ENCODE measurements around the gene ATXN7L1. TPM values are rescaled to one million over a fixed set of nuclear protein-coding genes. Genes with fewer than 3 reads are reported as not detected.

ATXN7L1 gene
- total RNA-seq, 5 donors from 2014 or later (not counting 1 experiment from before 2014, with no cell fraction given): 42.3 to 54.7 (median 47.4) TPM

DNA sequence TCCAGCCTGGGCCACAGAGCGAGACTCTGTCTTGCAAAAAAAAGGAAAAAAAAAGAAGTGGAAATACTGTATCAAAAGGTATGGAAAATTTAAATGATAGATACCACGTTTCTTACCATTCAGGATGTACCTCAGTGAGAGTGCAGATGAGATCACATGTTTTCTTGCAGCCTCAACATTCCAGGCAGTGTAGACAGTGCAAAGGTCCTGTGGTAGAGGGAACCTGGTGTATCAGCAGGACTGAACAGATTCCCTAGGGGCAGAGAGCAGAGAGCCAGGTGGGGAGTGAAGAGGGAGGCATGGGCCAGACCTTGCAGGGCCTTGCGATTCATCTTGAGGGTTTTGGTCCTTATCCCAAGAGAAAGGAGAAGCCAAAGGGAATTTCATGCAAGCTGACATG is 17.7 kb upstream of the ATXN7L1 start:
- Mint-ChIP-seq H3K27me3 (no peaks in the 10 kb centered on the region), H3K36me3 (peaks cover 21% of the 10 kb centered on the region), H3K27ac (no peak overlapping the region), H3K9me3 (no peaks in the 10 kb centered on the region), H3K4me3 (no peak overlapping the region), H3K4me1 (peaks cover 40 to 52% (median 46%) of the 10 kb centered on the region in 3 donors)
- Histone ChIP-seq H3K27ac (ENCODE audit: low read length) (no peak overlapping the region), H3K36me3 (ENCODE audit: control insufficient read depth in 2 of 2, extremely low read depth in 1 of 2, insufficient read depth in 1 of 2, low read length in 1 of 2) (peaks cover 0 to 2% of the 10 kb centered on the region in 2 donors), H3K4me1 (ENCODE audit: control insufficient read depth in 1 of 2, extremely low read depth in 1 of 2, insufficient read depth in 2 of 2, low read length in 2 of 2) (peaks cover 16 to 21% of the 10 kb centered on the region in 2 experiments), H3K9me3 (no peaks in the 10 kb centered on the region), H3K4me3 (ENCODE audit: control insufficient read depth in 1 of 2, extremely low read depth in 1 of 2, low read length in 1 of 2) (no peak overlapping the region), H3K27me3 (replicated peaks in 1 of 2; ENCODE audit: control insufficient read depth in 2 of 2, extremely low read depth in 1 of 2, insufficient read depth in 2 of 2, low read length in 1 of 2) (no peaks in the 10 kb centered on the region)
- 93% methylated on average over 2 of the region's 3 CpGs for WGBS (ENCODE audit: insufficient coverage)
- DNase-seq: no peak
- POLR2A ChIA-PET: no interaction called here
- no peak for ATAC-seq (replicated peaks in 1 of 4)
- CTCF ChIA-PET: interaction anchor here in 1 of 2 donors (0.6 kb wide), 1 partner anchor 422 kb away, joined by 3 read pairs; no protein-coding TSS in a partner anchor

DNA sequence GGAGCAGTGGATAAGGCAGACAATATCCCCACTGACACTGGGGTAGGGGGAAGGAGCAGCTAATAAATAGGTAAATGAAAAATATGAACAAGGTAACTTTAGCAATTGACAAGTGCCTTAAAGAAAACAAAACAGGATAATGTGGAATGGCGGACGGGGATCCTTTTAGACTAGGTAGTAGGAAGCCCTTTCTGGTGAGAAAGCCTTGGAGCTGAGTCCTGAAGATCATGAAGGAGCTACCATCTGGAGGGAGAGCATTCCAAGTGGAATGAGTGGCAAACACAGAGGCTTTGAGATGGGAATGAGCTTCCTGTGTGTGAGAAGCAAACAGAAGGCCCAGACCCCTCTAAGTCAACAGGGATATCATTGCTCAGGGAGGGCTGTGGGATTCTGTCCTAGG is 16.0 kb upstream of the ATXN7L1 start:
- no peaks in the 10 kb centered on the region for H3K27me3 ChIP-seq (replicated peaks in 1 of 2; ENCODE audit: control insufficient read depth in 2 of 2, extremely low read depth in 1 of 2, insufficient read depth in 2 of 2, low read length in 1 of 2)
- 75% methylated on average over 2 of the region's 2 CpGs for WGBS (ENCODE audit: insufficient coverage)

DNA sequence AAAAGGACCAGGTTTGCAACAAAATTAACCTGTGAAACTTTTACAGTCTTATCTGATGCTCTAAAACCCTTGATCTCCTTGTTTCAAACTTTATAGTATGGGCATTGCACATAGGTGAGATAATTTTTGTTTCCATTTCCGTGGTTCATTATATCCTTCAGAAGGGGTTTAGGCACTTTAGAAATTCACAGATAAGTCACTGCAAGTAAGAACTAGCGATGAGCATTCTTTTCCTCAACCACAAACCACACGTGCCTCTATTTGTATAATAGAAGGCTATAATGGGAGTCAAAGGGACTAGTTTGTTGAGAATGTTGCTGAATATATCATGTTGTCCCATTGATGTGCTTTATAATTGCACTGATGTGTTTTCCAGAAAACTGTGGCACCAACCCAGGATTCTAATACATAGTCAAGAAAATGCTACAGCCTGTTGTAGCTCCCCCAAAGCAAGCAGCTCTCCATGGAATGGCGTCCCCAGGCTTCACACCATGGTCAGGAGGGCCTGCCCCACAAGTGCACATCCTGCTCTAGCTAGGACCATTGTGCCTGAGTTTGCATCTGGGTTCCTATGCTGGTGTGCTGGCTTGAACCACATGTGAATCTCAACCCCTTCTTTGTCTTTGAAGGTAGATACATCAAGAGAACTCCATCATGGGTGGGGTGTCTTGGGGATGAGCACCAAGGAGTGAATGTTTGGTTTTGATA is 14.0 kb upstream of the ATXN7L1 start:
- Histone ChIP-seq H3K36me3 (ENCODE audit: control insufficient read depth in 2 of 2, extremely low read depth in 1 of 2, insufficient read depth in 1 of 2, low read length in 1 of 2) (peaks cover 0 to 2% of the 10 kb centered on the region in 2 donors), H3K27me3 (replicated peaks in 1 of 2; ENCODE audit: control insufficient read depth in 2 of 2, extremely low read depth in 1 of 2, insufficient read depth in 2 of 2, low read length in 1 of 2) (no peaks in the 10 kb centered on the region), H3K9me3 (no peaks in the 10 kb centered on the region), H3K27ac (ENCODE audit: low read length) (no peak overlapping the region), H3K4me3 (ENCODE audit: control insufficient read depth in 1 of 2, extremely low read depth in 1 of 2, low read length in 1 of 2) (no peak overlapping the region), H3K4me1 (ENCODE audit: control insufficient read depth in 1 of 2, extremely low read depth in 1 of 2, insufficient read depth in 2 of 2, low read length in 2 of 2) (peaks cover 13 to 16% of the 10 kb centered on the region in 2 experiments)
- POLR2A ChIA-PET: no interaction called here
- peak overlapping the region in 1 of 3 donors; percentile 7 for H3K4me3 Mint-ChIP-seq
- no peaks in the 10 kb centered on the region for H3K9me3 Mint-ChIP-seq
- ATAC-seq (replicated peaks in 1 of 4): peak in 3 of 4 experiments; percentile 42 to 51 (median 44)
- H3K4me1 Mint-ChIP-seq: peaks cover 40 to 44% (median 43%) of the 10 kb centered on the region in 3 donors
- peak in 1 of 35 experiments; percentile 17 for DNase-seq
- no peaks in the 10 kb centered on the region for H3K27me3 Mint-ChIP-seq
- peak overlapping the region; percentile 7 to 60 for H3K27ac Mint-ChIP-seq
- CTCF ChIA-PET: interaction anchor here in 1 of 2 donors (0.5 kb wide), 1 partner anchor 564 kb away, joined by 3 read pairs; no protein-coding TSS in a partner anchor
- WGBS (ENCODE audit: insufficient coverage): 44% methylated on average over 1 of the region's 4 CpGs
- peaks cover 20% of the 10 kb centered on the region for H3K36me3 Mint-ChIP-seq

More for the DNA sequence above, 16.0 kb upstream of the ATXN7L1 start:
- Histone ChIP-seq H3K4me3 (ENCODE audit: control insufficient read depth in 1 of 2, extremely low read depth in 1 of 2, low read length in 1 of 2) (no peak overlapping the region), H3K9me3 (no peaks in the 10 kb centered on the region), H3K27ac (ENCODE audit: low read length) (no peak overlapping the region), H3K4me1 (ENCODE audit: control insufficient read depth in 1 of 2, extremely low read depth in 1 of 2, insufficient read depth in 2 of 2, low read length in 2 of 2) (peaks cover 16 to 18% of the 10 kb centered on the region in 2 experiments), H3K36me3 (ENCODE audit: control insufficient read depth in 2 of 2, extremely low read depth in 1 of 2, insufficient read depth in 1 of 2, low read length in 1 of 2) (peaks cover 0 to 2% of the 10 kb centered on the region in 2 donors)
- DNase-seq (no peak), ATAC-seq (replicated peaks in 1 of 4) (no peak)
- Mint-ChIP-seq H3K27ac (no peak overlapping the region), H3K4me3 (no peak overlapping the region), H3K27me3 (no peaks in the 10 kb centered on the region), H3K9me3 (no peaks in the 10 kb centered on the region), H3K4me1 (peaks cover 38 to 46% (median 39%) of the 10 kb centered on the region in 3 donors), H3K36me3 (peaks cover 20% of the 10 kb centered on the region)
- CTCF ChIA-PET: no interaction called here
- POLR2A ChIA-PET: interaction anchor here (0.6 kb wide), 3 partner anchors 15 to 47 kb away, joined by 3 to 12 read pairs (median 3); no protein-coding TSS in a partner anchor

DNA sequence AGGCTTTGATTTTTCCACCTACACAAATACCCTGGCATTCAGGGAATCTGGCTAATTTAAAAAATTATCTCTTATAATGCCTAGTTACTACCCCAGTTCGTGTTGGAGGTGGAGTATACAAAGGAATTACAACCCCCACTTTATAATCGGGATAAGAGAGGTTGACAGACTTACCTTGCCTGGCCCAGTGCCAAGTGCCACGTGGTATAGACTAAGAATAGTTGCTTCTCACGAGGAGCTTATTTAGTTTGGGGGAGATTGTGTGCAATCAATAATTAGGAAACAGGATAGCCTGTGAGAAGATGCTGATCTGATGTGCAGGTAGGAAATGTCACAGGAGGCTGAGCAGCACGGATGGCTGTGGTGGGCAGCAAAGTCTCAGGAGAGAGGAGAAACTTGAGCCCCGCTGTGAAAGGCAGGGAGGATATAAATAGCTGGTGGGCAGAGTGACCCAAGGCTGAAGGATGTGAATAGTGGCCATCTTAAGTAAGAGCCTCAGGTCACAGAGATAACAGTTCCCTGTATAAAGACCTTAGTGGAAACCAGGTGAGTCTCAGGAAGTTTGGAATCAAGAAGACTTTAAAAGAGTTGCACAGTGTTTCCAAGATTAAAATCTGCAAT is 11.3 kb upstream of the ATXN7L1 start:
- WGBS (ENCODE audit: insufficient coverage): 67% methylated on average over 4 of the region's 6 CpGs
- no peak for ATAC-seq (replicated peaks in 1 of 4)
- peak in 4 of 35 experiments; percentile 5 to 18 (median 5) for DNase-seq
- no peaks in the 10 kb centered on the region for H3K9me3 Mint-ChIP-seq
- H3K36me3 Mint-ChIP-seq: peaks cover 20% of the 10 kb centered on the region
- H3K27ac ChIP-seq (ENCODE audit: low read length): no peak overlapping the region
- no peak overlapping the region for H3K4me3 Mint-ChIP-seq
- H3K4me3 ChIP-seq (ENCODE audit: control insufficient read depth in 1 of 2, extremely low read depth in 1 of 2, low read length in 1 of 2): no peak overlapping the region
- ChIA-PET POLR2A (interaction anchor here in 1 of 2 donors (0.7 kb wide), 1 partner anchor 16 kb away, joined by 4 read pairs; no protein-coding TSS in a partner anchor), CTCF (interaction anchor here (0.5 to 1.4 kb wide), 6 partner anchors 10 to 569 kb away, joined by 3 to 4 read pairs (median 3); no protein-coding TSS in a partner anchor)
- H3K27ac Mint-ChIP-seq: no peak overlapping the region
- peaks cover 18 to 24% of the 10 kb centered on the region in 2 experiments for H3K4me1 ChIP-seq (ENCODE audit: control insufficient read depth in 1 of 2, extremely low read depth in 1 of 2, insufficient read depth in 2 of 2, low read length in 2 of 2)
- H3K27me3 ChIP-seq (replicated peaks in 1 of 2; ENCODE audit: control insufficient read depth in 2 of 2, extremely low read depth in 1 of 2, insufficient read depth in 2 of 2, low read length in 1 of 2): no peaks in the 10 kb centered on the region
- no peaks in the 10 kb centered on the region for H3K9me3 ChIP-seq
- no peaks in the 10 kb centered on the region for H3K27me3 Mint-ChIP-seq
- peaks cover 52 to 58% (median 52%) of the 10 kb centered on the region in 3 donors for H3K4me1 Mint-ChIP-seq
- no peaks in the 10 kb centered on the region for H3K36me3 ChIP-seq (ENCODE audit: control insufficient read depth in 2 of 2, extremely low read depth in 1 of 2, insufficient read depth in 1 of 2, low read length in 1 of 2)

DNA sequence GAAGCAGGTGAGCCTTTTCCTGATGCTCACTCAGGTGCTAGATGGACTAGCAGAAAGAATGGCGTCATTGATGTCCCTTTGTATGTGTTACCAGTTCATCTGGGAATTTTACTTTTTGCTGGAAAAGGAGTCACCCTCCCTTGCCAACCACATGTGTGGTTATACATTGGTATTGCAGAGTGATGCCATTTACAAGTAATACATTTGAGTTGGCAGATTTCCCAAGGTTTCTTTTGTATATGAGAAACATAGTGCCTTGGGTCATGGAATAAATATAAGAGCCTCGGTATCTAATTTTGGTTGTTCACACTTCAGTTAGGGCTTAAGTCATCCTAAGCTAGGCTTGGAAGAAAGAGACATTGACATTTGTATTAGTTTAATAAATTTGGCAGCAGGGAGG is 10.4 kb upstream of the ATXN7L1 start:
- H3K4me3 ChIP-seq (ENCODE audit: control insufficient read depth in 1 of 2, extremely low read depth in 1 of 2, low read length in 1 of 2): no peak overlapping the region
- H3K27ac ChIP-seq (ENCODE audit: low read length): no peak overlapping the region
- 100% methylated on average over 1 of the region's 2 CpGs for WGBS (ENCODE audit: insufficient coverage)
- H3K4me3 Mint-ChIP-seq: no peak overlapping the region
- H3K36me3 ChIP-seq (ENCODE audit: control insufficient read depth in 2 of 2, extremely low read depth in 1 of 2, insufficient read depth in 1 of 2, low read length in 1 of 2): no peaks in the 10 kb centered on the region
- peaks cover 18 to 24% of the 10 kb centered on the region in 2 experiments for H3K4me1 ChIP-seq (ENCODE audit: control insufficient read depth in 1 of 2, extremely low read depth in 1 of 2, insufficient read depth in 2 of 2, low read length in 2 of 2)
- peaks cover 51 to 58% (median 52%) of the 10 kb centered on the region in 3 donors for H3K4me1 Mint-ChIP-seq
- no peaks in the 10 kb centered on the region for H3K9me3 Mint-ChIP-seq
- peaks cover 13% of the 10 kb centered on the region for H3K36me3 Mint-ChIP-seq
- CTCF ChIA-PET: interaction anchor here in 1 of 2 donors (1.4 kb wide), 1 partner anchor 10 kb away, joined by 4 read pairs; the partner anchor contains the start of gene ATXN7L1
- POLR2A ChIA-PET: no interaction called here
- no peaks in the 10 kb centered on the region for H3K27me3 Mint-ChIP-seq
- no peak overlapping the region for H3K27ac Mint-ChIP-seq
- DNase-seq (no peak), ATAC-seq (replicated peaks in 1 of 4) (no peak)
- H3K27me3 ChIP-seq (replicated peaks in 1 of 2; ENCODE audit: control insufficient read depth in 2 of 2, extremely low read depth in 1 of 2, insufficient read depth in 2 of 2, low read length in 1 of 2): no peaks in the 10 kb centered on the region
- no peaks in the 10 kb centered on the region for H3K9me3 ChIP-seq

All from T-cell (primary cell).